DND-41 (cell line): Measurements from ENCODE around the gene ID3.
"Not testable (repeated sequence)": the region's sequence is repeated elsewhere in the genome, so short reads cannot be mapped to it uniquely, and the experiment has no call there.

ENCODE experiments used
- ATAC-seq: fragments of 200-7000 bp; cut with Tn5 transposase; 3 replicates; pipeline ENCODE4 v1.9.1; 2021; ENCODE audit warnings: low read depth; ENCODE audit not compliant: insufficient read depth
- DNase-seq: peaks from one replicate; pipeline ENCODE4 v3.0.0-alpha.2; 2020
- H2AFZ ChIP-seq: 2 replicates; pipeline ENCODE4 v1.6.0; 2012; ENCODE audit warnings: low read depth, low read length
- H3K27ac ChIP-seq: 2 replicates; pipeline ENCODE4 v1.5.1; 2012; ENCODE audit warnings: low read length, inconsistent platforms
- H3K27me3 ChIP-seq: fragments of 200-600 bp; sonication (generic); 2 replicates; pipeline ENCODE4 v1.6.0; 2012; ENCODE audit warnings: low read length, mild to moderate bottlenecking, inconsistent platforms; ENCODE audit not compliant: insufficient read depth, poor library complexity
- H3K36me3 ChIP-seq: 2 replicates; pipeline ENCODE4 v1.5.1; 2012; ENCODE audit warnings: low read length, inconsistent platforms; ENCODE audit not compliant: insufficient read depth
- H3K4me1 ChIP-seq: 2 replicates; pipeline ENCODE4 v1.5.1; 2012; ENCODE audit warnings: mild to moderate bottlenecking, low read length; ENCODE audit not compliant: insufficient read depth
- H3K4me2 ChIP-seq: 2 replicates; pipeline ENCODE4 v1.6.0; 2012; ENCODE audit warnings: mild to moderate bottlenecking, moderate library complexity, low read length, inconsistent platforms; ENCODE audit not compliant: insufficient read depth
- H3K4me3 ChIP-seq, 2 experiments: fragments of 200-600 bp in 1 of 2; shearing (Covaris generic) in 1 of 2; 2 replicates each; pipeline ENCODE4 v1.5.1; 2012 to 2016; ENCODE audit warnings: inconsistent platforms in 2 of 2, low read length in 2 of 2, mild to moderate bottlenecking in 2 of 2, low read depth in 1 of 2, moderate library complexity in 1 of 2
- H3K79me2 ChIP-seq: 2 replicates; pipeline ENCODE4 v1.6.0; 2012; ENCODE audit warnings: low read length, inconsistent platforms; ENCODE audit not compliant: insufficient read depth
- H3K9ac ChIP-seq: 2 replicates; pipeline ENCODE4 v1.6.0; 2012; ENCODE audit warnings: low read depth, mild to moderate bottlenecking, inconsistent platforms, low read length, moderate library complexity
- H3K9me3 ChIP-seq: 2 replicates; pipeline ENCODE4 v1.5.1; 2012; ENCODE audit warnings: low read length, moderate library complexity, mild to moderate bottlenecking, inconsistent platforms; ENCODE audit not compliant: insufficient read depth, severe bottlenecking
- H4K20me1 ChIP-seq: 2 replicates; pipeline ENCODE4 v1.6.0; 2012; ENCODE audit warnings: low read length; ENCODE audit not compliant: insufficient read depth
- CTCF ChIP-seq: IDR thresholded peaks from 2 replicates; pipeline ENCODE4 v1.5.1; 2012; ENCODE audit warnings: borderline replicate concordance, low read length, moderate library complexity, mild to moderate bottlenecking; ENCODE audit not compliant: poor library complexity, severe bottlenecking; ENCODE audit errors: extremely low read depth
- EZH2 ChIP-seq: IDR thresholded peaks from 3 replicates; pipeline ENCODE4 v1.6.1; 2012; ENCODE audit warnings: borderline replicate concordance, low read depth, mild to moderate bottlenecking, moderate library complexity, low read length, inconsistent platforms; ENCODE audit not compliant: severe bottlenecking

Gene ID3

GRCh38 chr1:23545851-23546250, 13.4 kb downstream of the ID3 start:
- Histone ChIP-seq H3K4me2 (no peak overlapping the region), H3K4me1 (no peaks in the 10 kb centered on the region), H3K9ac (no peak overlapping the region), H4K20me1 (no peaks in the 10 kb centered on the region), H3K27ac (no peak overlapping the region), H3K79me2 (no peaks in the 10 kb centered on the region), H3K27me3 (no peaks in the 10 kb centered on the region), H3K36me3 (no peaks in the 10 kb centered on the region), H3K4me3 (no peak overlapping the region), H2AFZ (no peak overlapping the region), H3K9me3 (no peaks in the 10 kb centered on the region)
- ATAC-seq, result no peak
- no peak for DNase-seq
- no peak for TF ChIP-seq CTCF
- no peak for TF ChIP-seq EZH2

- DNase-seq (peak; percentile 76), ATAC-seq (peak; percentile 50)
- H3K36me3 ChIP-seq, result no peaks in the 10 kb centered on the region
- H3K27ac ChIP-seq, result peak overlapping the region; percentile 18; the same call in 1 of the 2 replicates
- TF ChIP-seq EZH2 (no peak), CTCF (peak; percentile 98)
- H3K4me1 ChIP-seq, result peaks cover 7% of the 10 kb centered on the region
- H3K4me2 ChIP-seq, result no peak overlapping the region
- no peak overlapping the region for H2AFZ ChIP-seq
- H3K4me3 ChIP-seq, result no peak overlapping the region
- H3K9ac ChIP-seq, result no peak overlapping the region
- no peaks in the 10 kb centered on the region for H3K27me3 ChIP-seq
- H4K20me1 ChIP-seq, result no peaks in the 10 kb centered on the region
- H3K79me2 ChIP-seq, result no peaks in the 10 kb centered on the region
- H3K9me3 ChIP-seq, result no peaks in the 10 kb centered on the region
These were observed 14.6 kb downstream of the ID3 start for GRCh38 chr1:23544444-23545389.

- H4K20me1 ChIP-seq, result no peaks in the 10 kb centered on the region
- no peak for DNase-seq
- H2AFZ ChIP-seq, result no peak overlapping the region
- ATAC-seq, result no peak
- H3K9ac ChIP-seq, result no peak overlapping the region
- H3K9me3 ChIP-seq, result no peaks in the 10 kb centered on the region
- no peak overlapping the region for H3K4me3 ChIP-seq
- H3K36me3 ChIP-seq, result no peaks in the 10 kb centered on the region
- H3K4me1 ChIP-seq, result peaks cover 13% of the 10 kb centered on the region
- H3K27me3 ChIP-seq, result no peaks in the 10 kb centered on the region
- no peak for TF ChIP-seq CTCF
- TF ChIP-seq EZH2, result no peak
- H3K4me2 ChIP-seq, result no peak overlapping the region
- H3K79me2 ChIP-seq, result no peaks in the 10 kb centered on the region
- H3K27ac ChIP-seq, result no peak overlapping the region
These were observed 15.4 kb downstream of the ID3 start for GRCh38 chr1:23543707-23544443.

GRCh38 chr1:23542940-23543339, 16.4 kb downstream of the ID3 start:
- H3K4me1 ChIP-seq, result peaks cover 13% of the 10 kb centered on the region
- not testable (repeated sequence) for H3K79me2 ChIP-seq, H2AFZ ChIP-seq

More at GRCh38 chr1:23542940-23543339, 16.4 kb downstream of the ID3 start:
- not testable (repeated sequence) for H3K27me3 ChIP-seq, H3K9me3 ChIP-seq, H3K4me2 ChIP-seq, H3K36me3 ChIP-seq, H3K27ac ChIP-seq, DNase-seq, H3K9ac ChIP-seq, H4K20me1 ChIP-seq, H3K4me3 ChIP-seq, ATAC-seq
